ENCODE results near the gene ZNF730.
"Not testable (repeated sequence)": the region's sequence is repeated elsewhere in the genome, so short reads cannot be mapped to it uniquely, and the experiment has no call there.

Gene ZNF730

DNA sequence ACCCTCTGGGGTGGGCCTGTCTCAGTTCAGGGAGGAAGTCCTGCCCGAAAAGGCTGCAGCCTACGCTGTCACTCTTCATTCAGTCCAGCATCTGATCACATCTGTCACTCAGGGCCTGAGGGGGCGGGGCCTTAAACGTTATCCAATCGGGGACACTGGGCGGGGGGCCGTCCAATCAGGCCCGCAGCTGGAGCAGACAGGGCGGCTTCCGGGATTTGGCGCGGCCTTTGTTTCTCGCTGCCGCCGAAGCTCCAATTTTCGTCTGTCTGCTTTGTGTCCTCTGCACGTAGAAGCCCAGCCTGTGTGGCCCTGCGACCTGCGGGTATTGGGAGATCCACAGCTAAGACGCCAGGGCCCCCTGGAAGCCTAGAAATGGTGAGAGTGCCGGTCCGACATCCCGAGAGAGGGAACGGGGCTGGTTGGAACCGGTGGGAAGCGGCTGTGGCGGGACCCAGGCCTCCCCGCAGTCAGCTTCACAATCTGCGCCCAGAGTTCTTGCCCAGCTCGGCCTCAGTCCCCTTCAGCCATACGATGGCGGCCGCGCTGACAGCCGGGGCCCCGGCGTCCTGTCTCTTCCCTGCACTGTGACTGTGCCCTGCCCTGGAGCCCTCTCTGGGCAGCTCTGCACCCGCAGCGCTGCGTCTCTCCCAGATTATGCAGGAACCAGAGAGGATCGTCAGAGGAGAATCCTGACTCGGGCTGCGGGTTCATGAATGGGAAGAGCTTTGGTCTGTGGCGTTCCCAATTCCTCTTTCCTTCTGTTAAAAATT, at the start of gene ZNF730:
ZNF730 (plus strand) TSS at position 224 of the 770 bp plus-strand sequence; CDS start at position 373, 149 bp downstream.
- peak; percentile 69 for DNase-seq

DNA sequence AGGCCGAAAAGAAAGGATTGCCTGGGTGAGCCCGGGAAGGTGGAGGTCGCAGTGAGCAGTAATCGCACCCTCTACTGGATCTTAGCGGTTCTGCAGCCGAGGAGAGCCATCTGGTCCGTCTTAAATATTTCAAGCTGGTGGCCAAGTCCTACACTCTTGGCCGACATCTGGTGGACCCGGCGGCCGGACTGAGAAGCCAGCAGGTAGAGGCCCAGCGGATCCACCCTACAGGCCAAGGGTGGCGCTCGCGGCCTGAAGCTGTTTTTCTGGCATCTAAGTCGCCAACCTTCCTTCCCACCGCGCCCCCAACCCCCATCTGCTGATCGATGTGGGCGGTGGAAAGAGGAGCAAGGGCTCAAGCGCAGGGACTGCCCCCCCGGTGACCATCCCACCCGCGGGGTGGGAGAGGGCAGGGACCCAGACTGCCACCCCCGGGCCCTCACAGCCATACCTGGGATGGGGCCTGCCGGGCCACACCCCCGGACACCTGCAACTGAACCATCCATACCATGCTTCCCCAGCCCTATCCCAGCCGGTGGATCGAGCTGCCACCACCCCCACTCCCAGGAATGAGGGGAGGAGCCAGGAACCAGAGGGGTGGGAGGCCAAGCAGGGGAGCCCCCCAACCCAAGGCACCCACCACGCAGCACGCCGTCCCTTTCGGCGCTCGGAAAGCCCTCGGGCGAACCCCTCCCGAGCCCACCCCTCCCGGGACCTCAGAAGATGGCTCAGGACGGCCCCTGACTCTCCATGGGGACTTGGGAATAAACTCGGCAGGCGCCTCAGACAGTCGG, 46.3 kb upstream of the ZNF730 start:
- DNase-seq: no peak

DNA sequence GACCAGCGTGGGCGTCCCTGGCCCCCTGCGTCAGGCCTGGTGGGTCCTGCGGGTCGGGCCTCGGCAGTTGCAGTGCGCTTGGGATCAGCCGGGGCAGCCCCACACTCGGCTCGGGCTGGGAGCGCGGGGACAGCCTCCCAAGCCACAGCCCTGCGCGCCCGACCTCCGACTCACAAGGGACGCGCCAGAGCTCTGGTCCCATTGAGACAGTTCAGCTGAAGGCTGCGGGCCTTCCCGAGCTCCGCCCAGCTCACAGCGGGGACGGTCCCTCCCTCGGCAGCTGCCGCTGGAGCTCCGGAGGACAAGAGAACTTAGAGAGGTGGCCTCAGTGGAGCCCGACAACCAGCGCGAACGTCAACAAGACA, 45.7 kb upstream of the ZNF730 start:
- no peak for DNase-seq

DNA sequence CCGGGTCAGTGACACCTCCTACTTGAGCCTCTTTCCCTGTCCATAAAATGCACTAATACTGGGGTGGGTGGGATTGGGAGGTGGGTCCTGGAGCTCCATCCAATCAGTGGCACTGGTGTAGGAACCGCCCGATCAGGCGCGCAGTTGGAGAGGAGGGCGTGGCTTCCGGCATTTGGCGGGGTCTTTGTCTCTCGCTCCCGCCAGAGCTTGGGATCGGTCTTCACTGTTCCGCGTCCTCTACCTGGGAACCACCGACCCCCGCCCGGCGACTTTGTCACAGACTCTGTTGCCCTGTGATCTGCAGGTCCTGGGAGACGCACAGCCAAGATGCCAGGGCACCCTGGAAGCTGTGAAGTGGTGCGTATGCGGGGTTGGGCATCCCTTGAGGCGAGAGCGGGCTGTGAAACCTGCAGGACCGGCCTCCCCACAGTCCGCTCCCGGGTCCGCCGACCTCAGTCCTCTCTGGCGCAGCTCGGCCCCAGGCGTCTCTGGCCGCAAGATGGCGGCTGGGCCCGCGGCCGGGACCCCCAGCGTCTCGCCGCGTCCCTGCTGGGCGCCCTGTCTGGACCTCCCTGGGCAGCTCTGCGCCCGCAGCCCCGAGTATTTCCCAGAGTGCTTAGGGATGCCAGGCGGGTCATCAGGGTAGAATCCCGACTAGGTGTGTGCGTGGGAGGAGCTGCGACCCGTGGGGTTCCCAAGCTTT, 41.6 kb upstream of the ZNF730 start:
- DNase-seq: peak; percentile 8

DNA sequence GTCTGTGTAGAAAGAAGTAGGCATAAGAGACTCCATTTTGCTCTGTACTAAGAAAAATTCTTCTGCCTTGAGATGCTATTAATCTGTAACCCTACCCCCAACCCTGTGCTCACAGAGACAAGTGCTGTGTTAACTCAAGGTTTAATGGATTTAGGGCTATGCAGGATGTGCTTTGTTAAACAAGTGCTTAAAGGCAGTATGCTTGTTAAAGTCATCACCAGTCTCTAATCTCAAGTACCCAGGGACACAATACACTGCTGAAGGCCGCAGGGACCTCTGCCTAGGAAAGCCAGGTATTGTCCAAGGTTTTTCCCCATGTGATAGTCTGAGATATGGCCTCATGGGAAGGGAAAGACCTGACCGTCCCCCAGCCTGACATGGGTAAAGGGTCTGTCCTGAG, 39.0 kb upstream of the ZNF730 start:
- not testable (repeated sequence) for DNase-seq

DNA sequence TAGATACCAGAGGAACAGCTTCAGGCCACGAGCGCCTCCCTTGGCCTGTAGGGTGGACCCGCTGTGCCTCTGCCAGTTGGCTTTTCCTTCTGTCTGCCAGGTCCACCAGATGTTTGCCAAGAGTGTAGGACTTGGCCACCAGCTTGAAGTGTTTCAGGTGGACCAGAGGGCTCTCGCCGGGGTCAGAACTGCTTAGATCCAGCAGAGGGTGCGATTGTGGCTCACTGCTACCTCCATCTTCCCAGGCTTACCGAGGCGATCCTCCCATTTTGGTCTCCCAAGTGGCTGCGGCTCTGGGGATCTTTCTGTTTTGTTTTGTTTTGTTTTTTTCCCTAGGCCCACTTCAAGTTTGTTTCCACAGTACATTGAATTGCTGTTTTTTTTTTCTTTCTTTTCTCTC, 23.0 kb upstream of the ZNF730 start:
- DNase-seq: no peak

DNA sequence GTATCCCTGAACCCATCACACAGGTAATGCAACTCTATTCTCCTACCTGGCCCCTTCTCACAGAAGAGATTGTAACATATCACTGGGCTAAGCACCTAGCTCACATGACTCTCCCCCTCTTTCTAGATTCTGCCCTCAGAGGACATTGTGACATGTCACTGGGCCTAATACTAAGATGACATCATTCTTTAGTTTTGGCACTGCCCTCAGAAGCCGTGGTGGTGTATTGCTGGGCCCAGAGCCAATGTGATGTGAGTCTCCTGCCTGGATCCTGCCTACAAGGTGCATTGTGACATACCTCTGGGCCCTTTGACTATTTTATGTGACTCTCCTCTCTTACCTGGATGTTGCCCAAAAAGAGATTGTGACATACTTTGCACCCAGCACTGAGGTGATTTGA, 21.4 kb upstream of the ZNF730 start:
- no peak for DNase-seq

DNA sequence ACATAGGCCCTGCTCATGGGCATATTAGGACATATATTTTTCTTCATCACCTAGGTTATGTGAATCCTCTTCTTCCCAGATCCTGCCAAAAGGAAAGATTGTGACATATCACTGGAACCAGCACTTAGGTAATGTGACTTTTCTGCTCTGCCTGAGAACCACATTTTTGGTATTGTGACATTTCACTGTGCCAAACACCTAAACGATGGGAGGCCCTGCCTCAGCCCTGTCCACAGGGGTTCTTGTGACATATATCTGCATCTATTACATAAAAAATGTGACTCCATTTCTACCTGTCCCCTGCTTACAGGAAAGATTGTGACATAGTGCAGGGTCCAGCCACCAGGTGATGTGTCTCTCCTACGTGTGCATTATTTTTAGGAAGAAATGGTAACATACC, 18.5 kb upstream of the ZNF730 start:
- DNase-seq: no peak

DNA sequence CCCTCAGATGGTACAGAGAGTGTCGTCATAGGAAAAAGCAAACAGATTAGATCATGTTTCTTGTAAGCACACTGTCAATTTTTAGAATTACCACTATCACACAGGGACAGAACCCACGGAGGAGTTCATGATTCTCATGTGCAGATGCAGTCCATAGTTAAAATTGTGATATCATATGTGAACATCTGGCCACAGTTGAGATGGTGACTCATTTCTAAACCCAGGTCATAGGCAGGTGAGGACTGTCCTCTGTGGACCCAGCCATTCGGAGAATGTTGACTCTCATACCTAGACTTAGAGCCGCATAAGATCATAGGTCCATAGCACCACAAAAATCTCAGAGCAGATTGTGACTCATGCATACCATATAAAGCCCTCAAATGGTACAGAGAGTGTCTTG, 17.8 kb upstream of the ZNF730 start:
- no peak for DNase-seq

DNA sequence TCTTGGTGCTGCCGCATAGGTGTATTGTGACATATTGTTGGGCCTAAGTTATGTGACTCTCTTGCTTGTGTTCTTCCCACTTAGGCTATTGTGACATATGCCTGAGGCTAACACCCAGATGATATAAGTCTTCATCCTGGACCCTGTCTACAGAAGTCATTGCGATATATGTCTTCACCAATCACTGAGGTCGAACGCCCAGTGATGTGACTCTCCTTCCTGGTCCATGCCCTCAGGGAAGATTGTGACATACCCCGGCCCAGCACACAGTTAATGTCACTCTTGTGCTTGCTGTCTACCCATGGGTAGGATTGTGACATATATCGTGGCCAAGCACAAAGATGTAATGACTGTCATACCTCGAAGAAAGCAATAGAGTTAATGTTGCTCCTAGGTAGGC, 16.9 kb upstream of the ZNF730 start:
- DNase-seq: no peak

DNA sequence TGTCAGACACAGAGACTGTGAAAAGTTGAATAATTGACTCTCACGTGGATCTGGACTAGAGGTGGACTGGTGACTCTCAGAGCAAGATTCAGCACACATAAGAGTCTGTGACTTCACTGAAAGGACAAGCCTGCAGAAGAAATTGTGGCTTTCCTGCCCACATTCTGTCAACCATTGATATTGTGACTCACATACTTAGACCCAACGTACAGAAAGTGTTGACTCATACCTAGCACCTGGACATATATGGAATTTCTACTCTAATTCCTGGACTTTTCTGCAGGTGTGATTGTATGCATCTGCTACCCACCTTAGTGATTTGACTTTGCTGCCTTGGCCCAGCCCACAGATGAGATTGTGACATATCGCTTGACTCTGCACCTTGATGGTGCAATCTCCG, 15.6 kb upstream of the ZNF730 start:
- no peak for DNase-seq

DNA sequence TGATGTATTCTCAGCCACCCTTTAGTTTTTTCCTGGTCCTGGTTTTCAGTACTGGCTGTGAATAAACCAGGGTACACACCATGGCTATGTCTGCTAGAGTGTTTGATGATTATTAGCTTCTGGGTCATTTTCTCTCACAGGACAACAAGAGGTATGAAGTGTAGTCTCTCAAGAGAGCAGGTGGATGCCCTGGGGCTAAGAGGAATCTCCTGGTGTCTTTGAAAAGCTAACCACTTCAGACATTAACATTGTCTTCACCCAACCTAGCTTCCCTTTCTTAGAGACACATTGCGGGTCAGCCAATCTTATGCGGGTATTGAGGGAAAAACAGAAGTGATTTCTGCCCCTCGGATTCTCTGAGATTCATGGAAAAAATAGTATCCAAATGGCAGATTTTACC, 1.6 kb downstream of the ZNF730 start:
- no peak for DNase-seq

DNA sequence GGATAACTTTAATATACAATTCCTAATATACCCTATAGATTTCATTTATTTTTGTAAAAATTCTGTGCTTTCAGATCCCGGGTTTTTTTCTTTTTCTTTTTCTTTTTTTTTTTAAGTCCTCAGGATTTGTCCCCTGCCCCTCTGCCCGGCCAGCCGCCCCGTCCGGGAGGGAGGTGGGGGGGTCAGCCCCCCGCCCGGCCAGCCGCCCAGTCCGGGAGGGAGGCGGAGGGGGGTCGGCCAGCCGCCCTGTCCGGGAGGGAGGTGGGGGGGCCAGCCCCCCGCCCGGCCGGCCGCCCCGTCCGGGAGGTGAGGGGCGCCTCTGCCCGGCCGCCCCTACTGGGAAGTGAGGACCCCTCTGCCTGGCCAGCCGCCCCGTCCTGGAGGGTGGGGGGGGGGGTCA, 17.4 kb downstream of the ZNF730 start:
- not testable (repeated sequence) for DNase-seq

DNA sequence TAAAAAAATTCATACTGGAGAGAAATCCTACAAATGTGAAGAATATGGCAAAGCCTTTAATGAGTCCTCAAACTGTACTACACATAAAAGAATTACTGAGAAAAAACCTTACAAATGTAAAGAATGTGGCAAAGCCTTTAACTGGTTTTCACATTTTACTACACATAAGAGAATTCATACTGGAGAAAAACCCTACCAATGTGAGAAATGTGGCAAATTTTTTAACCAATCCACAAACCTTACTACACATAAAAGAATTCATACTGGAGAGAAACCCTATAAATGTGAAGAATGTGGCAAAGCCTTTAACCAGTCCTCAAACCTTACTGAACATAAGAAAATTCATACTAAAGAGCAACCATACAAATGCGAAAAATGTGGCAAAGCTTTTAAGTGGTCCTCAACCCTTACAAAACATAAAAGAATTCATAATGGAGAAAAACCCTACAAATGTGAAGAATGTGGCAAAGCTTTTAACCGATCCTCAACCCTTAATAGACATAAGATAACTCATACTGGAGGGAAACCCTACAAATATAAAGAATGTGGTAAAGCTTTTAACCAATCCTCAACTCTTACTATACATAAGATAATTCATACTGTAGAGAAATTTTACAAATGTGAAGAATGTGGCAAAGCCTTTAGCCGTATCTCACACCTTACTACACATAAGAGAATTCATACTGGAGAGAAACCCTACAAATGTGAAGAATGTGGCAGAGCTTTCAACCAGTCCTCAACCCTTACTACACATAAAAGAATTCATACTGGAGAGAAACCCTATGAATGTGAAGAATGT, 29.0 kb downstream of the ZNF730 start:
- no peak for DNase-seq

DNA sequence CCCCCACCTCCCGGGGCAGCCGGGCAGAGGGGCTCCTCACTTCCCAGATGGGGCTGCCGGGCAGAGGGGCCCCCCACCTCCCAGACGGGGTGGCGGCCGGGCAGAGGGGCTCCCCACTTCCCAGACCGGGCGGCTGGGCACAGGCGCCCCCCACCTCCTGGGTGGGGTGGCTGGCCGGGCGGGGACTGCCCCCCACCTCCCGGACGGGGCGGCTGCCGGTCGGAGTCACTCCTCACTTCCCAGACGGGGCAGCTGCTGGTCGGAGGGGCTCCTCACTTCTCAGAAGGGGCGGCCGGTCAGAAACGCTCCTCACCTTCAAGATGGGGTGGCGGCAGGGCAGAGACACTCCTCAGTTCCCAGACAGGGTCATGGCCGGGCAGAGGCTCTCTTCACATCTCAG, 43.9 kb downstream of the ZNF730 start:
- no peak for DNase-seq

DNA sequence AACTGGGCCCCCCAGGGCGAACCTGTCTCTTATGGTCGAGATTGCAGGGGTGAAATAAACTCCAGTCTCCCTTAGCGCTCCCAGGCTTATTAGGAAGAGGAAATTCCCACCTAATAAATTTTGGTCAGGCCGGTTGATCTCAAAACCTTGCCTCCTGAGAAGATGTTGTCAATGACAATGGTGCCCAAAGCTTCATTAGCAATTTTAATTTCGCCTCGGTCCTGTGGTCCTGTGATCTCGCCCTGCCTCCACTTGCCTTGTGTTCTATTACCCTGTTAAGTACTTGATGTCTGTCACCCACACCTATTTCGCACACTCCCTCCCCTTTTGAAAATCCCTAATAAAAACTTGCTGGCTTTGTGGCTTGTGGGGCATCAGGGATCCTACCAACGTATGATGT, 51.5 kb downstream of the ZNF730 start:
- not testable (repeated sequence) for DNase-seq

DNA sequence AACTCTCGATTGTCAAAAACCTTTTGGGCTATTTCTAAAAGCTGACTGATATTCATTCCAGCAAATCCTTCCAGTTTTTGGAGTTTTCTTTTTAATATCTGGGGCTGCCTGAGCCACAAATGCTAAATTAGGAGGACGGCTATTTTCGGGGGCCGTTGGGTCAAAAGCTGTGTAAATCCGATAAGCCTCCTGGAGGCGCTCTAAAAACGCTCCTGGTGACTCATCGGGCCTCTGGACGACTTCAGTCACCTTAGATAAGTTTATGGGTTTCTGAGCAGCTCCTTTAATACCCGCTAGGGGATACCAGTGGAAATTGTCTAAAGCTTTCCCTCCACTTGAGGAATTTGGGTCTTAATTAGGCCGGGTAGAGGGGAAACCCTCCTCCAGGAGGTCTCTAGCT, 66.4 kb downstream of the ZNF730 start:
- DNase-seq: no peak

DNA sequence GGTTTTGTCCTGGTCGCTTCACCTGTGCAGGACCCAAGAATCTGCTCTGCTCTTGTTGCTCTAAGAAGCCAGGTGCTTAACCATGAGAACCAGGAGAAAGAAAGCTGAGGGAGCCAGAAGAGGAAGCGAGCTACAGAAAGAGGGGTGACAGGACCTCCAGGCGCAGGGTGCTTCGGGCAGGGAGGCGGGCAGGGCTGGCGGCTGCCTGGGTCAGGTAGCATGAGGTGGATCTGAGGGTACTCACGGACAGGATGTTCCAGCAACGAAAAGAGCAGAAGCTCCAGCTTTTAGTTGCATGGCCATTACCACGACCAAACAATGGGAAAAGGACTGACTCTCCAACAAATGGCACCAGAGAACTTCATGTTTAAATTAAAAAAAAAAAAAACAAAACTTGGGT, 73.5 kb downstream of the ZNF730 start:
- DNase-seq: no peak
